GM04503 (cell line): ENCODE measurements around the gene INS.

Experiments used
- DNase-seq: peaks from one replicate; pipeline ENCODE4 v3.0.0-alpha.2; 2012; ENCODE audit warnings: low read depth

INS gene

DNA sequence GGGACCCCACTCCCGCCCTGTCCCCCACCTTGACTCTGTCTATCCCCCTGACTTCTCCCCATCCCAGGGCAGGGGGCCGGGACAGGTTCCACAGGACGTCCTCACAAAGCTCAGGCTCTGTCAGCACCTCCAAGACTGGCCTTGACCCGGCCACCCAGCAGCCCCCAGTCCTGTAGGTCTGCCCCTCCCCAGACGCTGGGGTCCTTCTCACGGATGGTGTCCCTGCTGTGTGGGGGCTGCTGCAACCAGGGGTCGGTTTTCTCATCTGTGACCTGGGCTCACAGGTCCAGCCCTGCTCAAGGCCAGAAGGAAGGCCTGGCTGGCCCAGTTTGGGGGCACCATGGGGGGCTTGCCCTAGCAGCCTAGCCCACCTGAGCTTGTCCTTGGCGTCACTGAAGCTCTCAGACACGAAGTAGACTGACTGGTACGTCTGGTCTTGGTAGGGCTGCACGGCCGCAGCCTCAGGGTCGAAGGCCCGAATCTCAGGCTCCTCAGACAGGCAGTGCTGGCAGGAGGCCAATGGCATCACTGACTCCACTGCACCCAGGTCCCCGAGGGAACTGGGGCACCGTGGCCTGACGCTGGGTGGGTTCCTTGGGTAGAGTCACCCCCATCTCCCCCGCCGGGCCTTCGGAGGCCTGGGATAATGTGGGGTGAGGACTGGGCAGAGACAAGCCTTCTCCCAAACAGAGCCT, 4.0 kb upstream of the INS start:
- no peak for DNase-seq

DNA sequence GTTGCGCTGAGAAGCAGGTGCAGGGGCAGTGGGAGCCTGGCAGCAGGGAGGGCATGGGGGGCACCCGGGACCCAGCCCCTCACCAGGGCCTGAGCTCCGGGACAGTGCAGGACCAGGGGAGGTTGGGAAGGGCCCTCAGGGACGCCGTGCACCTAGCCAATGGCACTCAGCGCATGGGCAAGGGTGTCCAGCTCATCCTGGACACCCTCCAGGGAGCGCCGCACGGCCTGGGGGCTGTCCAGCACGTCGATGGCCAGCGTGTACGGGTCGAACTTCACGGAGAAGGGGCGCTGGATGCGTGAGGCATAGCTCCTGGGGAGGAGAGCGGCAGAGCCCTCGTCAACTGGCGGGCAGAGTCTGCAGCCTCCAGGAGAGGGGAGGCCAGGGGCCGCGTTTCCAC, 3.1 kb upstream of the INS start:
- DNase-seq, result no peak

DNA sequence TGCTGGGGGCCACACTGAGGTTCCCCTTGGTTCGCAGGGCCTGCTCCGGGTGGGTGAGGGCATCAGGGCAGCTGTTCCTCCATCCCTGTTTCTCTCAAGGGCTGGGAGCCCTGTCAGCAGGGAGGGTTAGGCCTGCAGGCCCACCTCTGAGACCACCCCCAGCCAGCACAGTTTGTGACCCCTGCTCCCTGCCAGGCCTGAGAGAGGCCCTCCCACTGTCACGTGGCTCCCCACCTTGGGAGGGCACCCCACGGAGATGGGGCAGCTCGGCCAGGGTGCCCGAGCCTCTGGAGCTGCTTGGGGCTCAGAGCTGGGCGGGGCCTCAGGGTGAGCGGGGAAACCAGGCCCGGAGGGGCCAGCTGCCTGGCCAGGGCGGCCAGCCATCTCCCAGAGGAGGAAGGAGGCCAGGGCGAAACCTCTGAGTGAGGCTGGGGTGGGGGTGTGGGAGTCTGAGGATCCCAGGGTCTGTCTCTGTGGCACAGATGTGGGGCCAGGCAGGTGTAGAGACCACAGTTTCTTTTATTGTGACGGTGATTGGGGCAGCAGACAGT, 2.5 kb upstream of the INS start:
- no peak for DNase-seq

DNA sequence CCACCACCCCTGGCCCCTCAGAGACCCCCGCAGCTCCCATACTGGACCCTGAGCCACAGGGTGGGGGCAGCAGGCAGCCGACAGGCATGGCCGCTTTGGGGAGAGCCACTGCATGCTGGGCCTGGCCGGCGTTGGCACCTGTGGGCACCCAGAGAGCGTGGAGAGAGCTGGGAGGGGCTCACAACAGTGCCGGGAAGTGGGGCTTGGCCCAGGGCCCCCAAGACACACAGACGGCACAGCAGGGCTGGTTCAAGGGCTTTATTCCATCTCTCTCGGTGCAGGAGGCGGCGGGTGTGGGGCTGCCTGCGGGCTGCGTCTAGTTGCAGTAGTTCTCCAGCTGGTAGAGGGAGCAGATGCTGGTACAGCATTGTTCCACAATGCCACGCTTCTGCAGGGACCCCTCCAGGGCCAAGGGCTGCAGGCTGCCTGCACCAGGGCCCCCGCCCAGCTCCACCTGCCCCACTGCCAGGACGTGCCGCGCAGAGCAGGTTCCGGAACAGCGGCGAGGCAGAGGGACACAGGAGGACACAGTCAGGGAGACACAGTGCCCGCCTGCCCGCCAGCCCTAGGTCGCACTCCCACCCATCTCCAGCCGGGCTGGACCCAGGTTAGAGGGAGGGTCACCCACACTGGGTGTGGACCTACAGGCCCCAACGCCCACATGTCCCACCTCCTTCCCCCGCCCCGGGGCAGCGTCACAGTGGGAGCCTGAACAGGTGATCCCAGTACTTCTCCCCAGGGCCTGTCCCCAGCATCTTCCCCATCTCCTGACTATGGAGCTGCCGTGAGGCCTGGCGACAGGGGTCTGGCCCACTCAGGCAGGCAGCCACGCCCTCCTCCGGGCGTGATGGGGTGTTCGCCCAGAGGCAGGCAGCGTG, 1.2 kb downstream of the INS start:
- DNase-seq, result no peak

DNA sequence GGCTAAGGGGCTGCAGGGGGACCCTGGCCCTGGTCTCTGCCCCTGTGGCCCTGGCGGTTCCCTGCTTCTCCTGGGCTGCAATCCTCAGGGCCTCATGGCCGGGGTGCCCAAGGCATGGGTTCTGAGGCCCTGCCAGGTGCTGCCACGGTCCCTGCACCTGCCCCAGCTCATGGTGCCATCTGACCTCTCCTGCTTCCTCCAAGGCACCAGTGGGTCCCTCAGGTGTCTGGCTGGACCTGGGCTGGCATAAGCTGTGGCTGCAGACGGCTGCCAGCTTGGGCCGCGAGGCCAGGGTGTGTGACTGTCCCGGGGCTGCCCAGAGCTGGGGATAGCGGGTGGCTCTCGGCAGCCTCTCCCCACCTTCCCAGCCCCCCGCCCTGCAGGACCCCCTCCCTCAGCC, 2.0 kb downstream of the INS start:
- DNase-seq, result no peak

DNA sequence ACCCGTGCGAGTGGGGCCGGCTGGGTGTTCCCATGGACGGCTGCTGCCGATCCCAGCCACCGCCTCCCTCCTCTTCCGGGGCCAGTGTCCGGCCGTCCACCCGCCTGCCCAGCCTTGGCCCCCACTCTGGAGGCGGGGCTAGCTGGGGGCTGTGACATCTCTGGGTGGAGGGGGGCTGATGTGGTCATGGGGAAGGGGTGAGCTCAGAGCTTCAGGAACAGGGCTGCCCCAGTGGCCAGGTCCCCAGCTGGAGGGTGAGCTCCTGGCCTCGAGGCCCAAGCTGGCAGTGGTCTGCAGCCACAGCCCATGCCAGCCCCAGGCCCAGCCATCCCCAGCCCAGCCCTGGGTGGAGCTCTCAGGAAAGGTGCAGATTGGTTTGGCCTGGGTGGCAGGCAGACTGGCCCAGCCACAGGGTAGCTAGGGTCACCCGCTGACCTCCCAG, 2.7 kb downstream of the INS start:
- DNase-seq, result no peak

DNA sequence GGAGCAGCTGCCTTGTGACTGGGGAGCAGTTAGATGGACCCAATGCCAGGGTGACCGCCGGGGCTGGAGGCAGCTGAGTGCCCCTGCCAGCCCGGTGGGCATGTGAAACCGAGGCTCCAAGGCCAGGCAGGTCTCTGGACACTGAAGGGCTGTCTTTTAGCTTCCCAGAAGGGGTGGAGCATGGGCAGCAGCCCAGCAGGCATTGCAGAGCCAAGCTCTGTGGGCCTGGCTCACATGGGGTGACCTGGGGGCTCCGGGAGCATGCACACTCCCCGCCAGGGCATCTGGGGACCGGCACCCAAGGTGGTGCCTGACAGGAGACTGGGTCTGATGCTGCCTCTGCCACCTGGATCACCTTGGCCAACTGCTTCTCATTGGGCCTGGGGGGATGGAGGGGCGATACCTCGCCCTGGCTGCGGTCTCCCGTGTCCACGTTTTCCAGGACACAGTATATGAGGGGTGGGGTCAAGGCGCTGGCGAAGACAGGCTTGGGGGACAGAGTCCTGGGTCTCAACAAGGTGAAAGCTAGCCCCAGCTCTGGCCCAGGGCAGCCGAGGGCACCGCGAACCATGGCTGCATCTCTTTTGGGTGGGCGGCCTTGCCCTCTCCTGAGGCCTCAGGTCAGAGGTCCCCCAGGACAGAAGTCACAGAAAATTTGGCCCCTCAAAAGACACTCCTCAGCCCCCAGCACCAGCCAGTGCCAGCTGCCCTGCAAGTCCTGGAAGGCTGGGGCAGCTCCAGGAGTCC, 3.5 kb downstream of the INS start:
- DNase-seq, result no peak

DNA sequence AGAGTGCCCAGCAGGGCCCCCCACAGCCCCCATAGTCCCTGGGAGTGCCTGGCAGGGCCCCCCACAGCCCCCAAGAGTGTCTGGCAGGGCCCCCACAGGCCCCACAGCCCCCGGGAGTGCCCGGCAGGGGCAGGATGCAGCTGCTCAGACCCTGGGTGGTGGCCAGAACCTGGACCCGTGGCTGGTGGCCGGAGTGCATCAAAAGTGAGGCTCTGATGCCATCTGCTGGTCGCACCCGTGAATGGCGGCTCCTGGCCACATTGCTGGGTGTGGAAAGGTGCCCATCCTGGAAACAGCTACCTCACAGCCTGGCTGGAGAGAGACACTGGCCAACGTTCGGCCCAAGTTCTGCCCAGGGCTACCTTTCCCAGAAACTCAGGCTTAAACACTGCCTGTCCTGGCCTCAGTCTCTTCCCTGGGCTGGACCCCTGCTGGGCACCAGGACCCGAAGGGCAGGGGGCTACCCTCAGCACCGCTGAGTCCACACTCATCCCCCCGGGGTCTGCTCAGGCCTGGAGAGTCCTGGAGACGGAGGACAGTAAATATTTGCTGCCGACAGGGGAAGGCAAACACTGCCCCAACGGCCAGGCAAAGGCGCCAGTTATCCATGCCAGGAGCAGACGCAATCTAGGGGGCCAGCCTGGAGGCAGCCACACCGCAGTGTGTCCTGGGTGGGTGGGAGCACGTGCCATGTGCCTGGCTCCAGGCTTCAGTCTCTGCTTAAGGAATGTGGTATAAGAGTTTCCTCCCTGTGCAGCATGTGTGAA, 4.4 kb downstream of the INS start:
- DNase-seq, result no peak

DNA sequence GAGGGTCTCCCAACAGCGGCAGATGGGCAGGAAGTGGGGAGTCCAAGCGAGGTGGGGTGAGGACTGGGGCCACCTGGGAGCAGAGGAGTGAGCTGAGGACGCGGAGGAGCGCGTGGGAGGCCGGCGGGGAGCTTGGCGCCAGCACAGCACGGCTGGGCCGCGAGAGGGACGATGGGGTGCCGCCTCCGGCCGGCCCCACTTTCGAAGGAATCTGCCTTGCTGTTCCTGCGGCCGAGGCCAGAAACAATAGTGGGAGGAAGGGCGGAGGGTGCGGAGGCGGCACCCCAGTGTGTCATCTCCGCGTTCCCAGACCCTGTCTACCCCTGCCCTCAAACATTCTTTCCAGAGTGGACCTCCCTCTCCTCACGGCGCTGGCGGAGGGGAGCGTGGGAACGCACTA, 5.5 kb downstream of the INS start:
- no peak for DNase-seq

DNA sequence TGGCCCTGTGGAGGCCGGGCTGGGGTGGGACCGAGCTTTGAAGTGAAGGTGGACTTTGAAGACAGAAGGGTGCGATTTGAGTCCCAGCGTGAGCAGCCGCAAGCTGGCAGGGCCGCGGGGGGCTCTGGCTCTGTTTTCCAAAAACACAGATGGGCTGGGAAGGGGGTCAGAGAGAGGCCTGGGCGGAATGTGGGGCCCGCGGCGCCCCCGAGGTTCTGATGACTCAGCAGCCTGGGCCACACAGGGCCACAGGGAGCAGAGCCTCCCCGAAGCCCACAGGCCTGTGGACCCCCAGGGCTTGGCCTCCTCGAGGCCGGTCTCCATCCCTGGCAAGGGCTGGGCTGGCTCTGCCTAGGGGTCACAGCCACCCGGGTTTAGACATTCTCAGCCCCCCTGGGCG, 6.1 kb downstream of the INS start:
- DNase-seq, result no peak

DNA sequence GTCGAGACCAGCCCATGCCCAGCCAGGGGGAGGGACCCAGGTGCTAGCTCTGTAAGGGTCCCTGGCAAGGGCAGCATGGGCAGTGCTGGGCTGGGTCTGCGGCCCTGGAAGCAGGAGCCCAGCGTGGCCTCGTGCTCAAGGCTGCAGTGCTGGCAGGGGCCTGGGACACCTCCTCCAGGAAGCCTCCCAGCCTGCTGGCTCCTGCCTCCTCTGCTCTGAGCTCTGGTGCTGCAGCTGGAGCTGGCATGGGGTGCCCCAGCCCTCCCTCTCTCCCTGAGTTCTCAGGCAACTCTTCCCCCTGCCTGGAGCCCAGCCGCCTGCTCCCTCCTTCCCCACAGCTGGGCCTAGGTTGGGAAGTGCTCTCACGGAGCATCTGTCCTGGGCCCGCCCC, 6.8 kb downstream of the INS start:
- no peak for DNase-seq

DNA sequence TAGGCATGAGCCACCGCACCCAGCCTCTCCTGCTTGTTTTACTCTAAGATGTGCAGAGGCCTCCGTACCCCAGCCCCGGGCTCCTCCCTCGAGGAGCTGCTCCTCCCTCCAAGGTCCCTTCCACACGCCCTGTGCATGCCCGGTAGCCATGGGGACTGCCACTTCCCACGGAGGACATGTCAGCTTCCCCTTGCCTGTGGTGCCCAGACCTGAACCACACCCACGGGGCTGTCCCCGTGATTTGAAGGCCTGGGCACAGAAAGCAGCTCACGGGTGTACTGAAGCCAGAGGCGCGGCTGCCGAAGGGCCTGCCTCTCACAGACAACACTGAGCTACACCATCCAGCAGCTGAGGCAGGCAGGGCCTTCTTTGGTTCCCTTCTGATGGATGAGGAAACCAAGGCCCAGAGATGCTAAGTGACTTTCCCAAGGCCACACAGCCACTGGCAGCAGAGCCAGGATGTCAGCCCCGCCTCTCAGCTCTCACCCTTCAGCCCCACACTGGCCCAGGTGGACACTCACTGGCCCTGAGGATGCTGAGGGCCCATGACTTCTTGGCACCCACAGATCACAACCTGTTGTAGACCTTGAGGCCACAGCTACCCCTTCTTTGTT, 7.3 kb downstream of the INS start:
- no peak for DNase-seq

DNA sequence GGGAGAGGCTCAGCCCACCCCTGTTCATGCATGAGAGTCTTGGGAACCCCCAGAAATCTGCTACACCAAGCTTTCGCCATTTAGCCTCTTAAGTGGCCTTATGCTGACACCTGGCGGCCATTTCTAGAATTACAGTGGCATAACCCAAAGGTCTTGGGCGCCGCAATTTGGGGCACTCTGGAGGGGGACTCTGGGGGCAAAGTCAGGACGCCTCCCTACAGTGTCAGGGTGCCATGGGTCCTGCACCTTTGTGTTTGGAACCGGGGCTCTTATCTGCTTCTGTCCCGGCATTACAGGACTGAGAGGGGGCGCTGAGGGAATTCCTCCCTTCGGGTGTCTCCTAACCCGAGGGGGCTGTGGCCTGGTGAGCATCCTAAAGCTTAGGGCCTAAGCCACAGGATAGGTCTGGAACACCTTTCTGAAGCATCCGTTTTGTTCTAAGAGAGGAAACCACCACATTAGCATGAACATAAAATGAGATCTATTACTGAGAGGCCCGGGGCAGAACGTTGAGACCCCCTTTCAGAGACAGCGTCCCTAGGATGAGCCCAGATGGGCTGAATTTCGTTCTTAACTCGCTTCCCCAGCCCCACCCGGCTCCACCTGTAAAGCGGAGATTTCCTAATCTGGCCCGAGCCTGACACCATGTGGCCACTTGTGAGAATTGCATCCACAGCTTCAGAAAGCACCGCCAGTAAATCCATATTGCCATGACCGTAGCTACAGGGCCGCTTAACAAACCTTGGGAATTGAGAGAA, 9.3 kb downstream of the INS start:
- no peak for DNase-seq

DNA sequence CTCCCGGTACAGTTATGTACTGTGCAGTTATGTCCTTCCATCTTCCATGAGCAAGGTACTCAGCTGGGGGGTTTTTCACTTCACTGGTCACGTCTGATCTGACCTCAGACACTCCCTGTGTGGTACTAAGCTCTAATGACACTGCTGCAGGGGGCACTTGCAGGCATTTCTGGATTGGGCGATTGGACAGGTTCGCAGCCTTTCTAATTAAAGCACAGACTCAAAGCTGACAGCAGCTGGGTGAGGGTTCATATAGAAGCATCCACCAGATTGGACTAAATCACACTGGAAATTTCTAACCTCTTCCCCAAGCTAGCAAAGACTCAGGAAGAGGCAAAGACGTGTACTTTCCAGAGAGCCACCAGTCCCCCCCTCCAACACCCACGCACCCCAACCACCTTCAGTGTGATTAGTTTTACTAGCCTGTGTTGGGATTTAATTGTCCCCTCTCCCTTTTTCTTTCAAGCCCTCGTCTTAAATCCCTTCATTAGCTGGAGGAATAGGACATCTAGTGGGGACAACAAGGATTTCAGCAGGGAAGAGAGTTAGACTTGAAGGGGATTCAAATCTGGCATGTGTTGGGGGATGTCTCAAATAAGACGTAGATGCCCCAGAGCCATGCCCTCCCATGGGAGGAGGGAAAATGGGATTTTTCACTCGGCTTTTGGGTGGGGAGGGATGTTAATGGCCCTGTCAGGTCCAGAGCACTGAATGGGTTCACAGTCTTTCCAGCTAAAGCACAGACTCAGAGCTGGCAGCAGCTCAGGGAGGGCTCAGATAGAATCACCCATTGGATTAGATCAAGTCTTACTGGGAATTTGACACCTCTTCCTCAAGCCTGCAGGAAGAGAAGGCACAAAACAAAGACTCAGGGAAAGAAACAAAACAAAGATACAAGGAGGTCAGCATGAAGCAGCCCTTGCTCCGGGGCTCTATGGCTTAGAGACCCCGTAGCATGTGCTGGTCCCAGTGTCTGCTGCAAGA, 10.9 kb downstream of the INS start:
- no peak for DNase-seq

DNA sequence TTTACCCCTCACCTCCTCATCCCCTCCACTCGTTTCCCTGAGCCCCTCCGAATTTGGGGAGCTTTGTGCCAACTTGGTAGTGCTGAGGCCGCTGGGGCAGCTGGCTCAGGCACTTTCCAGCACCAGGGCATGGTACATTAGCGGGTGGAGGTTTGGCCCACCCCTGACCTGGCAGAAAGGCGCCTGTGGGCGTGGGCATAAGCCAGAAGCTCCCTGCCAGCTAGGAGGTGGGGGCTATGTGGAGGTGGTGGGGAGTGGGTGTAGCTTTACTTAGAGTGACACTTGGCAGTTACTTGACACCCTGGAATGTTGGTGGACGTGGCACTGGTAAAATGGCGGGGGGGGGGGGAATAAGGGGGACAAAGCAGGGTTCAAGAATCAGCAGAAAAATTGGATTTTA, 11.5 kb downstream of the INS start:
- no peak for DNase-seq

DNA sequence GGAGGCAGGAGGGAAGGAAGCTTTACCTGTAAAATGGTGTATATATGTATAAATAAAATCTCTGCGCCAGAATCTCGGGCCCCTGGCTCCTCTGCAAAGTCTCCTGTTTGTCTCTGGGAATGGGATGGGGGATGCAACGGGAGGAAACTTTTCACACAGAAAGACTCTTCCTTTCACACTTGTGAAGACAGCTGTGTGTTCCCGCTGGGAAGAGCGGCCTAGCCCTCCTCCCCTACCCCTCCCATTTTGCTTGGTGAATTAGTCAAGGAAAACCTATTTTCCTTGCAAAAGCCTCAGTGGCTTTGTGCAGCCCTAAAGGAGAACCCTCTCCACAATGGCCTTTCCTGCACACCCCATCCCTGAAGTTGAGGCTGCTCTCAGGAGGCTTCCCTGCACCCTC, 12.4 kb downstream of the INS start:
- DNase-seq, result no peak

DNA sequence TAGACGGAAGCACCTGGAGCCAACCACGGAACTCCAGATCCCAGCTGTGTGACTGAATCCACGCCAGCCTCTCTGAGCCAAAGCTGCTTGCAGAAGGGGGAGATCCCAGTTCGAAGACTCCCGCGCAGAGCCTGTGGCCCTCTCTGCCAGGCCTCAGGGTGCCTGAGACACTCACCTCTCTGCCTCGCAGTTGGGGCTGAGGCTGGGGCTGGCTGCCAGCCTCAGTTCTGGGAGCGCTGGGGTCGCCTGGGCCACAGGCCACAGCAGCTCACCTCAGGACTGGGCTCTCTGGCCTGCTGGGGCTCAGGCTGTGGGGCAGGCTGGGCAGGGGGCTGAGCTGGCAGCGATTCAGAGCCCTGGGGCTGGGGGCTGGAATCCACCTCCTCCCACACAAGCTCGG, 13.6 kb downstream of the INS start:
- DNase-seq, result no peak

DNA sequence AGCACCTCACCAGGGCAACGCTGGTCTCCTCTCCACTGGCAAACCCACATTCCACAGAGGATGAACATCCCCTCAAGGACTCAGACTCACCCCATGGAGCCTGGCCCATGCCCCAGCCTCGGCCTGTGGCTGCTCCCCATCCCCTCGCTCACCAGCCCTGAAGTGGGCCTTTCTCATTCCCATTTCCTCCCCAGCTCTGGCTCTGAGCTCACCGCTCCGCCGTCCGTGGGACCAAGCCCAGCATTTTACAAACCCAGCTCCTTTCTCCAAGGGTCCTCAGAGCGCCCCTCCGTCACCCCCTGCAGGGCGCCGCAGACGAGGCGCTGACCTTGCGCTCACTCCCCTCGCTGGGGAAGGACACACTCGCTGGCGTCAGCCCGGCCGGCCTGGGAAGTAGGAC, 15.0 kb downstream of the INS start:
- DNase-seq, result no peak

DNA sequence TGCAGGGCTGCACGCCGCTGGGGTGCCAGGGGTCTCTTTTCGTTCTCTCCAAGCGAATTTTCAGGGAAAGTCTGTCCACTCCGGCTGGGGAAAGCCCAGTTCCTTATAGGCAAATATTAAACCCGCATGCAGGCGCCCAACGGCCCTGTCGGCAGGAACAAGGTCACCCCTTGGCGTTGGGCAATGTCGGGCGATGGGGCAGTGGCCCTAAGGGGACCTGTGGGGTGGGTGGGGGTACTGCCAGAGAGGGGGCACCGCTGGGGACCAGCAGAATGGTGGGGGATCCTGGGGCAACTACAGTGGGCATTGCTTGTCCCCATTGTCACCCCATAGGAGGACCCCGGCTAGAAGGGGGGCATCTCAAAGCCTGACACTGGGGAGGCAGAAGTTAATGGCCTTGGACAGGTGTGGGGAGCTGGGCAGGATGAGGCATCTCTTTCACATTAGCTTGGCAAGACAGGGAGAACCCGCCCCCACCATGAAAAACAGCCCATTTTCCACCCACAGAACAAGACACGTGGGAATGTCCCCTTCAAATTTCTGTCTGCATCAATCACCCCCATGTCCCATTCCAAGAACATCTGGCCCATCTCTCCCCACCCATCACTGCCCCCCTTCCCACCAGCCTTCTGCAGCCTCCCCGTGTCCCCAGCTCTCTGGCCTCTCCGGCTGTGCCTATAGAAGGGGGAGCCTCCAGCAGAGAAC, 16.3 kb downstream of the INS start:
- no peak for DNase-seq
